ENCODE data around the gene FMO4. TPM values are rescaled to one million over a fixed set of nuclear protein-coding genes. Genes with fewer than 3 reads are reported as not detected.

FMO4 gene
- total and polyA plus RNA-seq, 3 donors from 2014 or later: 3.1 to 4.2 (median 3.6) TPM

- Histone ChIP-seq H3K27ac (no peak overlapping the region), H3K4me3 (no peak overlapping the region), H3K9me3 (no peaks in the 10 kb centered on the region), H3K27me3 (no peaks in the 10 kb centered on the region), H3K36me3 (ENCODE audit: low read depth, missing control alignments) (no peaks in the 10 kb centered on the region), H3K4me1 (no peaks in the 10 kb centered on the region)
- WGBS, 2 donors: 90 to 91% methylated on average over 2 of the region's 2 CpGs
- TF ChIP-seq CTCF (IDR thresholded peaks at IDR 0.05) (no peak), POLR2A (IDR thresholded peaks at IDR 0.05) (no peak)
- intact Hi-C loops (cut with DNase I; ENCODE audit: low total_unique reads): no loop called here
- DNase-seq: no peak
Measured at GRCh38 chr1:171296897-171297296, 17.1 kb upstream of the FMO4 start.

- no peak overlapping the region for H3K27ac ChIP-seq
- H3K4me1 ChIP-seq: no peaks in the 10 kb centered on the region
- no peak for DNase-seq
- H3K36me3 ChIP-seq (ENCODE audit: low read depth, missing control alignments): no peaks in the 10 kb centered on the region
- H3K9me3 ChIP-seq: no peaks in the 10 kb centered on the region
- H3K4me3 ChIP-seq: no peak overlapping the region
- H3K27me3 ChIP-seq: no peaks in the 10 kb centered on the region
- intact Hi-C loops (cut with DNase I; ENCODE audit: low total_unique reads): no loop called here
- TF ChIP-seq POLR2A (IDR thresholded peaks at IDR 0.05): no peak
- TF ChIP-seq CTCF (IDR thresholded peaks at IDR 0.05): no peak
- WGBS, 2 donors: 71 to 83% methylated on average over 4 of the region's 4 CpGs
Measured at GRCh38 chr1:171298696-171299095, 15.3 kb upstream of the FMO4 start.

GRCh38 chr1:171299342-171299741, 14.6 kb upstream of the FMO4 start:
- no peak overlapping the region for H3K27ac ChIP-seq
- no peaks in the 10 kb centered on the region for H3K36me3 ChIP-seq (ENCODE audit: low read depth, missing control alignments)
- H3K9me3 ChIP-seq: no peaks in the 10 kb centered on the region
- H3K4me3 ChIP-seq: no peak overlapping the region
- H3K4me1 ChIP-seq: no peaks in the 10 kb centered on the region
- intact Hi-C loops (cut with DNase I; ENCODE audit: low total_unique reads): no loop called here
- DNase-seq: no peak
- TF ChIP-seq POLR2A (IDR thresholded peaks at IDR 0.05): no peak
- no peak for TF ChIP-seq CTCF (IDR thresholded peaks at IDR 0.05)
- no peaks in the 10 kb centered on the region for H3K27me3 ChIP-seq
- 82 to 89% methylated on average over 2 of the region's 2 CpGs for WGBS, 2 donors

- no peaks in the 10 kb centered on the region for H3K36me3 ChIP-seq (ENCODE audit: low read depth, missing control alignments)
- H3K4me1 ChIP-seq: no peaks in the 10 kb centered on the region
- no peak overlapping the region for H3K4me3 ChIP-seq
- intact Hi-C loops (cut with DNase I; ENCODE audit: low total_unique reads): no loop called here
- DNase-seq: no peak
- no peaks in the 10 kb centered on the region for H3K27me3 ChIP-seq
- TF ChIP-seq POLR2A (IDR thresholded peaks at IDR 0.05): no peak
- TF ChIP-seq CTCF (IDR thresholded peaks at IDR 0.05): no peak
- H3K27ac ChIP-seq: no peak overlapping the region
- no peaks in the 10 kb centered on the region for H3K9me3 ChIP-seq
- WGBS, 2 donors: 84 to 94% methylated on average over 1 of the region's 1 CpG
Measured at GRCh38 chr1:171300401-171300800, 13.6 kb upstream of the FMO4 start.

- Histone ChIP-seq H3K27me3 (no peaks in the 10 kb centered on the region), H3K27ac (no peak overlapping the region), H3K9me3 (no peaks in the 10 kb centered on the region), H3K36me3 (ENCODE audit: low read depth, missing control alignments) (no peaks in the 10 kb centered on the region), H3K4me1 (no peaks in the 10 kb centered on the region), H3K4me3 (no peak overlapping the region)
- TF ChIP-seq CTCF (IDR thresholded peaks at IDR 0.05) (no peak), POLR2A (IDR thresholded peaks at IDR 0.05) (no peak)
- no peak for DNase-seq
- 77 to 80% methylated on average over 3 of the region's 3 CpGs for WGBS, 2 donors
- intact Hi-C loops (cut with DNase I; ENCODE audit: low total_unique reads): loop anchor here (10.0 kb wide), 1 partner anchor 66 kb away; the partner anchor contains the start of gene FMO1
Measured at GRCh38 chr1:171310661-171311087, 3.3 kb upstream of the FMO4 start.

Measured in testis (tissue), 3 donors.